ENCODE results near the gene STAT3.
A peak's percentile ranks its signal among the peaks of the same experiment; 100 is the strongest.
"Not testable (repeated sequence)": the region's sequence is repeated elsewhere in the genome, so short reads cannot be mapped to it uniquely, and the experiment has no call there.

The STAT3 gene

DNA sequence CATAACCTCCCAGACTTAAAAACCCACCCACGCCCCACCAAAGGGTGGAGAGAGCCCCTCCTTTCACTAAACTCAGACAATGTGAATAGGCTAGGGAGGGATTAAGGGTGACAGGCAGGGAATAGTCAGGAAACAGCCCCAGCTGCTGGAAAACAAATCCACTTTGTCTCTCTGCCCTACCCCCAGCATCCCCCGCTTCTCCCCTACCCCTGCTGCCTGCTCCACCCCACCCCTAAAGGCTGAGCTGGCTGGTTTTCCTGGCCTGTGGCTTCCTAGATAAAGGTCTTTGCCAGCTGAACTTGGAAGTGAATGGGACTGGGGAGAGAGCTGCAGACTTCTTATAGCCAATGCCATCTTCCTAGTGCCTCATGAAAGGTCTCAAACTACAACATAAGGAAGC lies 19.8 kb upstream of the STAT3 start:
- DNase-seq = no peak

DNA sequence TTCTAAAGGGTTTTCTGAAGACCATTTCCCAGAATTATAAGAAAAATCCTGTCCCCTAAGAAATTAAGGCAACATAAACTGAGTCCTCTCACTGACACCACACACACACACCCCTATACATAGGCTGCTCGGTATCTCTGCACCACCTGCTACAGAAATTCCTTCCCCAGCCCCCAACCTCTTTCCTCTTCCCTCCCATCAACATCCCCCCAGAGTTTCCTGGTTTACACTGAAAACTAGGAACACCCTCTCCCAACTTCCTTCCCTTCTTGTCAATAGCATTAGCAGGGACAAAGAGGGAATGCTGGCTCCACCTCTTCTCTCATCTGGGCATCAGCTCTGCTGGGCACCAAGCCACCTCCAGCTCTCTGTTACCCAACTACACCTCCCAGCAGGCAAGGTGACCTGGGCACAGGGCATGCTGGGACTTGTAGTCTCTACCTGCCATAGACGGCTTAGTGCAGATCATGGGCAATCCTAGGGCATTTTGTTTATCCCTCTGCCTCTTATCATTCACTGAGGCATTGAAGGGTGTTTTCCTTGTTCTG lies 19.1 kb upstream of the STAT3 start:
- peak; percentile 56 for DNase-seq

DNA sequence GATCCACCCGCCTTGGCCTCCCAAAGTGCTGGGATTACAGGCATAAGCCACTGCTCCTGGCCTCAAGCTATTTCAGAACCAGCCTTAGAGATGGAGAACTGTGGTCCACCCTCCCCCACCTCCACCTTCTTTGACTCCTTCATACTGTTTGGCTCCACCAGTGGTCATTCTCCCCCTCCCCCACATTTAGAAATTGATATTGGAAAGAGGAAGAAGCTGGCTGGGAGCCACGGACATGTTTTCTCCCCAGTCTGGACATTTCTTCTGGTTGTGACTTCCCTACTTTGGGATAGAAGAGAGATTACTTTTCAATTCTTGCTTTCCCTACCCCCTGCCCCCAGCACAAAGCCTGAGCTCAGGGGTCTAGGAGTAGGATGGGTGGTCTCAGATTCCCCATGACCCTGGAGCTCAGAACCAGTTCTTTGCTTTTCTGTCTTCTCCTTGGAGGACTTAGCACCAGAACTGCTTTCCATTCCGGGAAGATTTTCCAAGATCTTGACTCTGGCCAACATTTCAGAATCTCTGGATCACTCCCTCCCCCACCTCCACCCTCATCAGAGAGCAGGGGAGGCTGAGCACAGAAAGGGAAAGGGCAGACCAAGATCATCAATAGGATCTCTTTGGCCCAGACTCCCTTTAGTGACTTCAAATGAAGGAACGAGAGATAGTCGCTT lies 18.5 kb upstream of the STAT3 start:
- DNase-seq = no peak

DNA sequence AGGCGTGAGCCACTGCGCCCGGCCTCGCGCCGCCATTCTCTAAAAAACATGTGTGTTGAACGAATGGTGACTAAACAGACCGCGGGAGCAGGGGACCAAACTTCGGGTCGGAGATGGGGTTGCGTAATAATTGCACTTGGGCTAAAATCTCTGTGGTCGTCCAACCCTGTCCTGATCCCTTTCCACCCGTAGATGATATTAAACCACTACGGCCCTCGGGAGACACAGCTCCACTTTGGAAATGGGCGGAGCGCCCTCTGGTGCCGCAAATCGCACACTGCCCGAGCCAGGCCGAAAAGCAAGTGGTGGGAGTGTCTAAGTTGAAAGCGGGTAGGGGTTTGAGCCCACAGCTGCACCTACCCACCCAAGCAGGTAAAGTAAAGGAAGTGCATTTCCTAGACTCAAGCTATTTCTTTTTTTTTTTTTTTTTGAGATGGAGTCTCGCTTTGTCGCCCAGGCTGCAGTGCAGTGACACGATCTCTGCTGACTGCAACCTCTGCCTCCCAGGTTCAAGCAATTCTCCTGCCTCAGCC lies 17.8 kb upstream of the STAT3 start:
- peak; percentile 72 for DNase-seq

DNA sequence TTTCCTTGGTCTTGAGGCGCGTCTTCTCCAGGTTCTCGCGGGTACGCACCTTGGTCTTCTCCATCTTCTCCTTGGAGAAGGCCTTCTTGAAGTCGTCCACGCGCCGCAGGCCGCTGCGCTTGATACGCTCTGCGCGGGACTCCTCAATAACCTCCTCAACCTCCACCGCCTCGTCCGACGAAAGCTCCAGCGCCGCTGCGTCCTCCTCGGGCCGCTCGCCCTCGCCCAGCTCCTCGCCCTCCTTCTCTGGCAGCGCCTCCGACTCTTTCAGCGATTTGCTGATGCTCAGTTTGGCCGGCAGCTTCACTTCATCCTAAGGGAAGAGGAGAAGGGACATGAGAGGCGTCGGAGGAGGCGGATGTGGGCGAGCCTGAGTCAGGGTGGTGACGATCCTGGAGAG lies 16.8 kb upstream of the STAT3 start:
- no peak for DNase-seq

DNA sequence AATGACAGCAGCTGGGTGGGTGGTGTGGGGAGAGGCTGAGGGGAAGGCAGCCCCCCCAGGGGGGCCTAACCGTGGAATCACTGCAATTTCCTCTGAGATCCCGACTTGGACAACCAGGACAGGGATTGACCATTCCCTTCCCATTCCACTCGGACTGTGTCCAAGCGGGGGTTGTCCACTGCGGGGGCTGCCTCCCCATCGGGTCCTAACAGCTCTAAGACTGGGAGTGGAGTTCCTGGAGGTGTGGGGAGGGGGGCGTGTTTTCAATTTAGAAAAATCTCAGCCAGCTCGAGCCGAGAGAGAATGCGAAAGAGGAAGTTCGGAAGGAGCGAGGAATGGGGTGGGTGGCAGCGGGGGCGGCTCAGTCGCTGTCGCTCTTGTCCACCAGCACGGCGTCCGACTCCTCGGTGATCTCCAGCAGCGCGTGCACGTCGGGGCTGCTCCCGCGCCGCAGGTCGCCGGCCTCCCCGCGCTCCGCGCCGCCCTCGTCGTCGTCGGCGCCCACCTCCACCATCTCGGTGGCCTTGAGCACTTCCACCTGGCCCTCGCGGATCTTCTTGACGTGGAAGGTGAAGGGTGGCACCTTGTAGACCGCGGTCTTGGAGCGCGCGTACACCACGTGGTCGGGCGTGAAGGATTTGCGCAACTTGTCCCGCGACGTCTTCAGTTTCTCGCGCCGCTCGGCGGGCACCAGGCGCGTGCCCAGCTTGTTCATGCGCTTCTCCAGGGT lies 16.2 kb upstream of the STAT3 start:
- no peak for DNase-seq

DNA sequence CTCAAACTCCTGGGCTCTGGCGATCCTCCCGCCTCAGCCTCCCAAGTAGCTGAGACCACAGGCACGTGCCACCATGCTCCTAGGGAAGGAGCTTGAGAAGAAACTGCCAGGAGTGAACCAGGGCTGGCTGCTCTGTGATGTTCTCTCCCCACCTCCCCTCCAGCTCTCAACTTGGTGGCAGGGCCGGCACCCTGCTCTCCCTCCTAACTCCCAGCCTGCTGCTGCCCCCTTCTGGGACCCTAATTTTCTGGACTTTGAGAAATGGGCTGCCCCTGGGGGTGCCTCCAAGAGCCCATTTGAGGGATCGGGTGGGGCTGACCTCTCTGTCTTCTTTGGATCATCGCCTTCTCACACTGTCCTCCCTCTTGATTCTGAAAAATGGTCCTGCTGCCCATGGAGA lies 14.9 kb upstream of the STAT3 start:
- peak; percentile 11 for DNase-seq

DNA sequence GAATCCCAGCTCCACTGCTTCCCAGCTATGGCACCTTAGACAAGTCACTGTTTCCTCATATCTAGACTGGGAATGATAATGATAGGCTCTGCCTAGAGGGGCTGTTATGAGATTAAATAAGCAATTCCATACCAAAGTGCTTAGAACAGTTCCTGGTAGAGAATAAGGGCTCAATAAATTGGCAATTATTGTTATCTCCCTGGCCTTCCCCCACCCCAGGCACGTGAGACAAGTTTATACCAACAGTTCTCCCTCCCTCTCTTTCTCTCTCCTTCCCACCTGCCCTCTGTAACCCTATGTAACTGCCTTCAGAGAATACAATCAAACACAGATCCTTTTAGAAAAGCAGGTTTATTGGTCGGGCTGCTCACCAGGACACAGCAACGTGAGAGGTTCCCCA lies 13.9 kb upstream of the STAT3 start:
- no peak for DNase-seq

DNA sequence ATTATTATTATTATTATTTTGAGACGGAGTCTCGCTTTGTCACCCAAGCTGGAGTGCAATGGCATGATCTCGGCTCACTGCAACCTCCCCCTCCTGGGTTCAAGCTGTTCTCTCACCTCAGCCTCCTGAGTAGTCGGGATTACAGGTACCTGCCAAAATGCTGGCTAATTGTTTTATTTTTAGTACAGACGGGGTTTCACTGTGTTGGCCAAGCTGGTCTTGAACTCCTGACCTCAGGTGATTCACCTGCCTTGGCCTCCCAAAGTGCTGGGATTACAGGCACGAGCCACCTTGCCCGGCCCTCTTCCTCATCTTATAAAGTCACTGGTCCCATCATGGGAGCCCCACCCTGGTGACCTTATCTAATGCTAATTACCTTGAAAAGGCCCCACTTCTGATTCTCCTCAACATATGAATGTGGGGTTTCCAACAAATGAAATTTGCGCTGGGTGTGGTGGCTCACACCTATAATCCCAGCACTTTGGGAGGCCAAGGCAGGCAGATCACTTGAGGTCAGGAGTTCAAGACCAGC lies 12.7 kb upstream of the STAT3 start:
- DNase-seq = not testable (repeated sequence)

DNA sequence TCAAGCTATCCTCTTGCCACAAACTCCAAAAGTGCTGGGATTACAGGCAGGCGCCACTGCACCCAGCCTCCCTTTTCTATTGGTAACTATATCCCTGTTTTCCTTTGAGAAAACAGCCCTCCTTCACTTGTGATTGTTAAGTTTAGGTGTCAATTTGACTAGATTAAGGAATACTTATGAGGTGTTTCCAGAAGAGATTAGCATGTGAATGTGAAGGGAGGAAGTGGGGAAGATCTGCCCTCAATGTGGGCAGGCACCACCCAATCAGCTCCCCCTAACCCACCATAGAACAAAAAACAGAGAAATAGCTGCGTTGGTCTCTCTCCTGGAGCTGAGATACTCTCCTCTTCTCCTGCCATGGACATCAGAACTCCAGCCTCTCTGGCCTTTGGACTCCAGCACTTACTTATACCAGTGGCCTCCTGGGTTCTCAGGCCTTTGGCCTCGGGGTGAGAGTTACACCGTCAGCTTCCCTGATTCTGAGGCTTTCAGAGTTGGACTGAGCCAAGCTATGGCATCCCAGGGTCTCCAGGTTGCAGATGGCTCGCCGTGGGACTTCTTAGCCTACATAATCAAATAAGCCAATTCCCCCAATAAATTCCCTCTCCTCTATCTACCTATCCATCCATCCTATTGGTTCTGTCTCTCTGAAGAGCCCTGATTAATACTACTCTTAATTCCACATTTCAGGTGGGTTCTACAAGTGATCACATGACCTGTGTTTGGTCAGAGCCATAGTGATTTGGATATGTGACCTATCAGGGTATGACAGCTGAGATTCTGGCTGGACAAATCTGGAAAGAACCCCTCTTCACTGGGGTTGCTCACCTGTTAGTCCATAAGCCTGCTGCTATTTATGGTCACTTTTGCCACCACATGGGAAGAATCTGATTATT lies 12.0 kb upstream of the STAT3 start:
- DNase-seq = no peak

DNA sequence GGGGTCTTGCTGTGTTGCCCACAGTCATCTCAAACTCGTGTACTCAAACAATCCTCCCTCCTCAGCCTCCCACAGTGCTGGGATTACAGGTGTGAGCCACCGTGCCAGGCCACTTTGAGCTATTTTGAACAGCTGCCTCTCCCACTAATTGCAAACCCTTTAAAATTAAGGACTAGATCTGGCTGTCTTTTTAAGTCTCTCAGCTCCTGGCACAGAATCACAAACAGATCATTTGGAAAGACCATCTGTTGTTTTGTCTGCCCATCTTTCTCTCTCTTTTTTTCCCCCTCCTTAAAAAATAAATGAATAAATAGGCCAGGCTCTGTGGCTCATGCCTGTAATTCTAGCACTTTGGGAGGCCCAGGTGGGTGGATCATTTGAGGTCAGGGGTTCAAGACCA lies 10.9 kb upstream of the STAT3 start:
- DNase-seq = no peak

DNA sequence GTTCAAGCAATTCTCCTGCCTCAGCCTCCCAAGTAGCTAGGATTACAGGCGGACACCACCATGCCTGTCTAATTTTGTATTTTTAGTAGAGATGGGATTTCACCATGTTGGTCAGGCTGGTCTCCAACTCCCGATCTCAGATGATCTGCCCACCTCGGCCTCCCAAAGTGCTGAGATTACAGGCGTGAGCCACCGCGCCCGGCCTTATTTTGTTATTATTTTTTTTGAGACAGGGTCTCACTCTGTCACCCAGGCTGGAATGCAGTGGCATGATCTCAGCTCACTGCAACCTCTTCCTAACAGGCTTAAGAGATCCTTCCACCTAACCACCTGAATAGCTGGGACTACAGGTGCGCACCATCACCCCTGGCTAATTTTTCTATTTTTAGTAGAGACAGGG lies 7.4 kb upstream of the STAT3 start:
- not testable (repeated sequence) for DNase-seq

DNA sequence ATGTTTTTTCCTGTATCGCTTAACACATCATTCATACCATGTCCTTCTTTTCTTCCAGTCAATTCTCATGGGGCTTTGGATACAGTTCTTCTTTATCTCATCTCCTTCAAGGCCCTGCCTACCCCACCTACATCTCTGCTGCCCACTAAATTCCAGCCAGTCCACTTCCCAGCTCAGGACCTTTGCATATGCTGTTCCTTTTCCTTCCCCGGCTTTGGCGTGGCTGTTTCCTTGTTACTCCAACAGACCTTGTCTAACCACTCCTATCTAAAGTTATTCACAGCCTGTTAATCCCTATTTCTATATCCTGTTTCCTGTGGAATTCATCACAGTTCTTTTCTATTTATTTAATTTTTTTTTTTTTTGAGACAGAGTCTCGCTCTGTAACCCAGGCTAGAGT lies 6.6 kb upstream of the STAT3 start:
- DNase-seq = no peak

DNA sequence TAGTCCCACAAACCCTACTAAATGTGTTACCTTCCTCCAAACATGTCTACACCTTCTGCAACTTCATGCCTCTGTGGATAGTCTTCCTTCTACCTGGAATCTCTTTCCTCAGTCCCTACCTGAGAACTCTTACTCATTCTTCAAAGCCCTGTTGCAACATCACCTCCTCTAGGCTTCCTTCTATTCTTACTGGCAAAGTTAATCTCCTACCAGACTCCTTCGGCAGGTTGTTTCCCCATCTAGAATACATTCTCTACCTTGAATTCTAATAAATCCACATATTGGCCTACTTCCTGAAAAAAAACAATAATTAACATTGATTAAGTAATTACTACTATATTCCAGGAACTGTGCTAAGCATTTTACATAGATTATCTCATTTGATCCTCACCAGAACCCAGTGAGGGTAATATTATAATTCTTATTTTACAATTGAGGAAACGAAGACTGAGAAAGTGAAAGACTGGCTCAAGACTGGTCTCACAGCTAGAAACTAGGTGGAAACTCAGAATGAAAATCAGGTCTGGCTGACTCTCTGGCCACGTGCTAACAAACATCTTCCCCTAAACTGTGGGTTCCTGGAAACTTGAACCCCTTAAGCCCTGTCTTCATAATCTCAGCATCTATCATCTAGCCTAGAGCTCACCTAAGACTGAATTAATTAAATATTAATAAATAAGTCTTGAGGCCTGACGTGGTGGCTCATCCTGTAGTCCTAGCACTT lies 4.6 kb upstream of the STAT3 start:
- no peak for DNase-seq

DNA sequence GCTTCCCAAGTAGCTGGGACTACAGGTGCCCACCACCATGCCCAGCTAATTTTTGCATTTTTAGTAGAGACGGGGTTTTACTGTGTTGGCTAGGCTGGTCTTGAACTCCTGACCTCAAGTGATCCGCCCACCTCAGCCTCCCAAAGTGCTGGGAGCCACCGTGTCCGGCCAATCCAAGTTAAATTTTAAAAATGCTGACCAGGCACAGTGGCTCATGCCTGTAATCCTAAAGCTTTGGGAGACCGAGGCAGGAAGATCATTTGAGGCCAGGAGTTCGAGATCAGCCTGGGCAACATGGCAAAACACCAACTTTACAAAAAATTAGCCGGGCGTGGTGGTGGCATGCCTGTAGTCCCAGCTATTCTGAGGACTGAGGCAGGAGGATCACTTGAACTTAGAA lies 3.2 kb upstream of the STAT3 start:
- DNase-seq = not testable (repeated sequence)

DNA sequence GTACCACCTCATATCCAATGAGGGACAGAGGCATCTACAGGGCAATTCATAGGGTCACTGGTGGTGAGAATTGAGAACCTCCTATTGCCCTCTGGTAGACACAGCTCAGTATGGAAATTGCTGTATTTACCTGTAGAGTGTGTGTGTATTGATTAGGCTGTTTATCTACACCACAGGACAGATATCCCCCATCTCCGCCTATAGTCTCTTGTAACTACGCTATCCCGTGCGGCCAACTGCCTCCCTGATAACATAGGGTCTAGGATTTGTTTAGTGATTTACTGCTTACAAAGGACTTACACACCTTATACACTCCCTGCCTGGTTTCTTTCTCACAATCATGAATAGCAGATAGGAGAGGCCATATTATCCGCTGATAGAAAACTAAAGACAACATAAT lies 1.7 kb upstream of the STAT3 start:
- DNase-seq = no peak

DNA sequence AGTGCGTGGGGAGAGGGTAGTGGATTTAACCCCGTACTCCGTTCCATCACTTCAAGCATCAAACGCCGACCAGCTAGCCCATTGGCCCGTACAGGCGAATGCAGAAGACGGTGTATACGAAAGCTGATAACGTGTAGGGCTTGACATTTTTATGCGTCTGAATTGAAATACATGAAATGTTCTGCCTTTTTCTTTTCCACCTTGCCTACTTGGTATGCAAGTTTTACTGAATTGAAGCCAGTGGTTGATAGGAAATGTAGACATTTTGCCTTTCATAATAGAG lies 834 bp upstream of the STAT3 start:
- DNase-seq = no peak

DNA sequence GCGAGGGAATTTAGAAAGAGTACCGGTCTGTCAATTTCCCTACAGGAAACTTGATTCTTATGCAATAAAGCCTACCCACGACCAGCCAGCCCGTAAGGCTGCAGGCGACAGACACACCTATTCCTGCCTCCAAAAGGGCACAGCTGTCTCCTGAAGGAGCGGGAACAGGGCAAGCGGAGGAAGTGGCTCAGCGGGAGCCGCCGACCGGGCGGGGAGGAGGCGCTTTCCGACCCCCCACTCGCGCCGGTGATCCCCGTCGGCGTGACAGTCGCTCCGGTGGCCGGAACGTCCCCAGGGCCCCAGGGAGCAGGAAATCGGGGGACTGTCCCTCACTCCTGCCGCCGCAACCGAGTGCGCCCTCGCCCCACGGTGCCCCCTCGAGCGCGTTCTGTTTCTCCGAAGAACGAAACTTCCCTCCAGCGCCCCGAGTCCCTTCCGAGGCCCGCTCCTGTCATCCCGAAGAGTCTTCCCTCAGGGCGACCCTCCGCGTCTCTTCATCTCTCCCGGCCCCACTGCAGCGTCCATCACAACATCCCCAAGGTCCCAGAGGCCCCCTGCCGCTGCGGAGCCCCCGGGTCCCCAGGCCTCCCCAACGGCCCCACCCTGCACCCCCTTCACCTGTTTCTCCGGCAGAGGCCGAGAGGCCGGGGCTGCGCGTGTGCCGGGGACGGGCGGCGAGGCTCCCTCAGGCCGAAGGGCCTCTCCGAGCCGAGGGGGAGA lies 421 bp downstream of the STAT3 start:
- DNase-seq = peak; percentile 16

DNA sequence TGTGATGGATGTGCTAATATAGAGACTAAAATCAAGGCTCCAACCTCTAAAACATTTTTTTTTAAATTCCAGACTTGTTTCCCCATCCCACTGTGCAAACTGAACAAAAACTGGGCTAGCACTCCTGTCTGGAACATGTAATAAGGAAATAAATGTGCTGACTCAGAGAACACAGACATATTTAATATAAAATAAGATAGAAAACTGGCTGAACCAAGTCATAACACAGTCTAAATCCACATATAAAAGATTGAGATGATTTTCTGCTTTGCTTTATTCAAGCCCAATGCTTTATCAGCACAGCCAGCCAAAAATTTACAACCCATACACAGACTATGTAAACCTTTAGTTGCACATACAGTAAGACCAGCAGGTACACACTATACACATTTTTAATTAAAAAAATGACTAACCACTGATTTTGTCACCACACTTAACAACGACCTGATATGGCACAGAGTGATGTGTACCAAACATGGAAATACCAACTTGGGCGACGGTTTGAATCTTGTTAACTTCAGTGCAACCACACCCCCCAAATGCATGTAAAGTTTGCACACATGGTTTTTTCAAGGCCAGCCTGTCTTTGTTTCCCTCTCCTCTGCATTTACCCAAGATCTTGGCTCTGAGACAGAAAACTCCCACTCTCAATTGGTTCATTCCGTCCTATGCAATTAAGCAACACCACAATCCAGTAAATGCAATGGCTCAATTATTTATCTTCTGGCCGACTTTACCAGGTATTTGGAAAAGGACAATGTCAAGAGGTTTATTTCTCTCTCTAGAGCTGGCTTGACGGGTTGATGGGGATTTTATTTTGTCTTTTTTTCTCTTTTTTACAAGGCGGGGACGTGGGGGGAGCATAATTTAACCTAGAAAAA lies 1.2 kb downstream of the STAT3 start:
- no peak for DNase-seq

DNA sequence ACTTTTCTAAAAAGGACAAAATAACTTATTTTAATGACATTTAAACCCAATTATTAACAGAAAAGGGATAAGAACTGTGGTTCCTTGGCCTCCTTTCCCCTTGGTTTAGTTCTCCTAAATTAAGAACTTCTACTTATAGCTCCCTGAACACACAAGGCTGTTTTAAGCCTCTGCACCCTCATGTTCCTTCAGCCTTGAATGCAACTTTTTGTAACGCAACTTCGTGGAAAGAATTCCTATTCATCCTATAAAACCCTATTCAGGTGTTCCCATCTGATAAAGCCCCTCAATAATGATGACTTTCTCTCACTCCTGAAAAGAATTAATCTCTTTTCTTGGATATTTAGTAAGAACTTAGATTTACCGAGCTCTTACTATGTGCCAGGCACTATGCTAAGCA lies 6.3 kb downstream of the STAT3 start:
- no peak for DNase-seq

DNA sequence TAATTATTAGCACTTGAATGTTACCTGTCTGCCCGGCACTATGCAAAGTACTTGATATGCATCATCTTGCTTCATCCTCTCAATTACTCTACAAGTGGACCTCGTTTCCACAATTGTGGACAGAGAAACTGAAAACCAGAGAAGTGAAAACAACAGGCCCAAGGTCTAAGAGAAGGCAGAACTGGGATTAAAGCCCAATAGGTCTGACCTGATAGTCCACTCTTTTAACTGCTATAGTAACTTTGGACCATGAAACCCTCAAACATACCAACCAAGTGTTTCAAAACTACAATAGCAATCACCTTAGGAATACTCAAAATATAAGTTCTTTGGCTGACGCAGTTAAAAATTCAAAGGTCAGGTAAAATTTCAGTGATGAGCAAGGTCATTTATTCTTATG lies 7.3 kb downstream of the STAT3 start:
- DNase-seq = no peak

All from effector CD4-positive, alpha-beta T cell (primary cell).